Loucy (cell line): ENCODE results near the gene PRKCZ.

ENCODE experiments used
- H2AFZ ChIP-seq: fragments of 200-600 bp; sonication (generic); 2 replicates; pipeline ENCODE4 v1.6.0; 2016; ENCODE audit warnings: antibody characterized with exemption, mild to moderate bottlenecking, low read length, moderate library complexity
- H3F3A ChIP-seq: fragments of 200-600 bp; 2 replicates; pipeline ENCODE4 v1.6.0; 2016; ENCODE audit warnings: antibody characterized with exemption, low read depth, mild to moderate bottlenecking
- H3K27me3 ChIP-seq: fragments of 200-600 bp; sonication (generic); 2 replicates; pipeline ENCODE4 v1.6.1; 2014; ENCODE audit warnings: low read length, mild to moderate bottlenecking; ENCODE audit not compliant: insufficient read depth, poor library complexity, severe bottlenecking
- H3K36me3 ChIP-seq: fragments of 200-600 bp; sonication (generic); 2 replicates; pipeline ENCODE4 v1.6.1; 2016; ENCODE audit warnings: low read length; ENCODE audit not compliant: insufficient read depth
- H3K4me1 ChIP-seq: fragments of 200-600 bp; sonication (generic); 2 replicates; pipeline ENCODE4 v1.5.1; 2014; ENCODE audit warnings: low read length, mild to moderate bottlenecking; ENCODE audit not compliant: insufficient read depth, poor library complexity, severe bottlenecking
- H3K4me2 ChIP-seq: fragments of 200-600 bp; sonication (generic); 2 replicates; pipeline ENCODE4 v1.6.0; 2014; ENCODE audit warnings: antibody characterized with exemption, low read length, low read depth, mild to moderate bottlenecking; ENCODE audit not compliant: poor library complexity, severe bottlenecking
- H3K4me3 ChIP-seq: fragments of 200-600 bp; sonication (generic); 2 replicates; pipeline ENCODE4 v1.5.1; 2014; ENCODE audit warnings: low read length, mild to moderate bottlenecking, mixed read lengths; ENCODE audit not compliant: poor library complexity, severe bottlenecking
- H3K79me2 ChIP-seq: fragments of 200-600 bp; sonication (generic); 2 replicates; pipeline ENCODE4 v1.6.1; 2014; ENCODE audit warnings: low read length; ENCODE audit not compliant: insufficient read depth
- H3K9ac ChIP-seq: fragments of 200-600 bp; sonication (generic); 2 replicates; pipeline ENCODE4 v1.6.0; 2014; ENCODE audit warnings: mild to moderate bottlenecking, low read depth, low read length, moderate library complexity; ENCODE audit not compliant: poor library complexity, severe bottlenecking
- H3K9me2 ChIP-seq: fragments of 200-600 bp; sonication (generic); replicated peaks from 2 replicates; pipeline ENCODE4 v1.6.1; 2016; ENCODE audit warnings: low read depth, low read length, mixed read lengths
- H3K9me3 ChIP-seq: fragments of 200-600 bp; sonication (generic); 2 replicates; pipeline ENCODE4 v1.6.1; 2014; ENCODE audit warnings: mild to moderate bottlenecking, antibody characterized with exemption, low read length, low read depth; ENCODE audit not compliant: insufficient read depth
- H4K20me1 ChIP-seq: fragments of 200-600 bp; sonication (generic); 2 replicates; pipeline ENCODE4 v1.6.0; 2014; ENCODE audit warnings: antibody characterized with exemption, low read length, mild to moderate bottlenecking; ENCODE audit not compliant: insufficient read depth, poor library complexity, severe bottlenecking
- EZH2phosphoT487 ChIP-seq: fragments of 200-600 bp; IDR thresholded peaks from 2 replicates; pipeline ENCODE4 v1.6.1; 2018; ENCODE audit warnings: antibody characterized with exemption, mild to moderate bottlenecking, moderate library complexity, borderline replicate concordance
- TF ChIP-seq, protein P1 (sequence below): fragments of 200-600 bp; sonication (generic); conservative IDR thresholded peaks from 2 replicates; pipeline ENCODE4 v1.5.1; 2014; ENCODE audit warnings: mild to moderate bottlenecking, antibody characterized with exemption, low read length

The PRKCZ gene

GRCh38 chr1:2224170-2224584 is 174.0 kb downstream of the PRKCZ start:
- TF ChIP-seq EZH2phosphoT487, result no peak
- TF ChIP-seq, protein P1, sequence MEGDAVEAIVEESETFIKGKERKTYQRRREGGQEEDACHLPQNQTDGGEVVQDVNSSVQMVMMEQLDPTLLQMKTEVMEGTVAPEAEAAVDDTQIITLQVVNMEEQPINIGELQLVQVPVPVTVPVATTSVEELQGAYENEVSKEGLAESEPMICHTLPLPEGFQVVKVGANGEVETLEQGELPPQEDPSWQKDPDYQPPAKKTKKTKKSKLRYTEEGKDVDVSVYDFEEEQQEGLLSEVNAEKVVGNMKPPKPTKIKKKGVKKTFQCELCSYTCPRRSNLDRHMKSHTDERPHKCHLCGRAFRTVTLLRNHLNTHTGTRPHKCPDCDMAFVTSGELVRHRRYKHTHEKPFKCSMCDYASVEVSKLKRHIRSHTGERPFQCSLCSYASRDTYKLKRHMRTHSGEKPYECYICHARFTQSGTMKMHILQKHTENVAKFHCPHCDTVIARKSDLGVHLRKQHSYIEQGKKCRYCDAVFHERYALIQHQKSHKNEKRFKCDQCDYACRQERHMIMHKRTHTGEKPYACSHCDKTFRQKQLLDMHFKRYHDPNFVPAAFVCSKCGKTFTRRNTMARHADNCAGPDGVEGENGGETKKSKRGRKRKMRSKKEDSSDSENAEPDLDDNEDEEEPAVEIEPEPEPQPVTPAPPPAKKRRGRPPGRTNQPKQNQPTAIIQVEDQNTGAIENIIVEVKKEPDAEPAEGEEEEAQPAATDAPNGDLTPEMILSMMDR, result no peak
- no peaks in the 10 kb centered on the region for H3K36me3 ChIP-seq
- H3K9me3 ChIP-seq, result no peaks in the 10 kb centered on the region
- peaks cover 5% of the 10 kb centered on the region; the same call in 1 of the 2 replicates for H3K79me2 ChIP-seq
- no peak overlapping the region for H3K4me2 ChIP-seq
- no peak overlapping the region for H3K4me3 ChIP-seq
- no peaks in the 10 kb centered on the region for H3K27me3 ChIP-seq
- H2AFZ ChIP-seq, result no peak overlapping the region
- no peaks in the 10 kb centered on the region for H3F3A ChIP-seq
- no peaks in the 10 kb centered on the region for H4K20me1 ChIP-seq
- no peaks in the 10 kb centered on the region for H3K4me1 ChIP-seq
- H3K9ac ChIP-seq, result no peak overlapping the region
- H3K9me2 ChIP-seq, result no peaks in the 10 kb centered on the region

DNA sequence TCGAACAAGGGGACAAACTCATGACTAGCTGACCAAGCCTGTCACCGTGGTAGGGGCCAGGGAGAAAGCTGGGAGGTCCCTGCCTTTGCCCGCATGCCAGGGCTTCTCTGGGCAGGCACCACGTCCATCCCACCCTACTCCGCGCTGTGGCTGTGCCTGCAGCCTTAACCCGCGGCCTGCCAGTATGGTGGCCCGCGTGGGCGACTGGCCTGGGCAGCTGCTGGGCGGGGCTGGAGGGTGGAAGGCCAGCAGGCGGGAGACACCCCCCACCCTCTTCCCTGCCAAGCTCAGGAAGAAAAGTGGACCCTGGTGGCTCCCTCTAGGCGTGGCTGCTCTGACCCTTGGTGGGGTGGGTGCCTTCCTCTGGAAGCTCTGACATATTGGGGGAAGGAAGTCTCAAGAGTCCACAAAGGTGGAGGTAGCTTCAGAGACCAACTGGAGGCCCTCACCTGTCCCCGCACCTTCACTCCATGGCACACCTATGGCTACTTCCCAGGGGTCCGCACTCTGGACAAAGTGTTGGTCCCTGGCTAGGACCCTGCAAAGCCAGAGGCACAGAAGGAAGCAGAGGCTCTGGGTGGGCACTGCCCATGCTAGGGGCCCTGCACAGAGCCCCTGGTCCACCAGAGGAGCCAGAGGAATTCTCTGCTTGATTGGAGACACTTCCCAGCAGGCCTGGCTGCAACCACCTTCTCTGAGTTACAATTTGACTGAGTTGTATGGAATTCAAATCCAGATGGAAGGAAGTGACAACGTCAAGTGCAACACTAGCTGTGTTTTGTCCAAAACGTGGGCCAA is 174.6 kb downstream of the PRKCZ start:
- Histone ChIP-seq H3F3A (no peaks in the 10 kb centered on the region), H3K27me3 (no peaks in the 10 kb centered on the region), H3K36me3 (no peaks in the 10 kb centered on the region), H3K9ac (no peak overlapping the region), H4K20me1 (peaks cover 6% of the 10 kb centered on the region), H3K4me2 (no peak overlapping the region), H2AFZ (no peak overlapping the region), H3K9me2 (no peaks in the 10 kb centered on the region), H3K4me1 (peaks cover 6% of the 10 kb centered on the region), H3K4me3 (no peak overlapping the region), H3K9me3 (no peaks in the 10 kb centered on the region), H3K79me2 (peaks cover 11% of the 10 kb centered on the region)
- TF ChIP-seq, protein P1, result no peak
- no peak for TF ChIP-seq EZH2phosphoT487

- peaks cover 31% of the 10 kb centered on the region for H3K79me2 ChIP-seq
- no peak overlapping the region for H3K4me3 ChIP-seq
- no peaks in the 10 kb centered on the region for H3K27me3 ChIP-seq
- no peaks in the 10 kb centered on the region for H3K9me3 ChIP-seq
- H3F3A ChIP-seq, result no peaks in the 10 kb centered on the region
- no peak overlapping the region for H3K9ac ChIP-seq
- H4K20me1 ChIP-seq, result peaks cover 26% of the 10 kb centered on the region
- TF ChIP-seq, protein P1, result no peak
- no peak for TF ChIP-seq EZH2phosphoT487
- H3K4me1 ChIP-seq, result peaks cover 22% of the 10 kb centered on the region
- H2AFZ ChIP-seq, result no peak overlapping the region
- no peaks in the 10 kb centered on the region for H3K9me2 ChIP-seq
- no peaks in the 10 kb centered on the region for H3K36me3 ChIP-seq
- H3K4me2 ChIP-seq, result no peak overlapping the region
Observed at GRCh38 chr1:2226525-2227345, 176.5 kb downstream of the PRKCZ start.
